GM12873 (cell line): ENCODE results near the gene USP24.

Experiments
- CTCF ChIP-seq: IDR thresholded peaks from 2 replicates; pipeline ENCODE4 v1.5.1; 2012; ENCODE audit warnings: low read depth, mild to moderate bottlenecking, moderate library complexity, low read length, control low read depth; ENCODE audit not compliant: insufficient read depth; ENCODE audit errors: missing control alignments

USP24 gene

DNA sequence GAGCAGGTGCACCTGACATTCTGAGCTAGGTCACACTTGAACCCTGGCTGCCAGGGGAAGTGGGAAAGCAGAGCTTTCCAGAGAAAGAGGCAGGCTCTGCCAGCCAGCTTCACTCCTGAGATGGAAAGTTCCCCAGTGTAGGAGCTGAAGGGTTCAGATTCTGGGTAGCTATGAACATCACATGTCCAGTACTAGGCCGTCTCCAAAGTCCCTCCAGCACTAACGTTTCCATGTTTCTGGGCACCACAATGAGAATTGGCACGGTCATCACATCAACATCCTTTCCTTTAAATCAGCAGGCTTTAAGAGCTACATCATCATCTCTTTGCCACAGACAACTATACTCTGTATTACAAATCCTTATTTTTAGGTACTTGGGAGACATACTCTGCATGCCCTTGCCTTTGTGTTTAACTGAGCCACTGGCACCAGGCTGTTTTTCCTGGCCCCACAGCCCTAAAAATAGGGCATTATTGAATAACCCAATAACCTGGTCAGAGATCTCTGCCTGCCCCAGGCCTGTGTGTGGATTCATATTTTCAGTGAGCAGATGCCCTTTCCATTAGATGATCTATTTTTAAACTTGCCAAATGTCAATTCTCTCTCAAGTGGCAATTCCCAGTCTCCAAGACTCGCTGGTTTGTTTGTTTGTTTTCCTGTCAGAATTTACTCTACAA lies 35.4 kb upstream of the USP24 start:
- TF ChIP-seq CTCF = no peak

DNA sequence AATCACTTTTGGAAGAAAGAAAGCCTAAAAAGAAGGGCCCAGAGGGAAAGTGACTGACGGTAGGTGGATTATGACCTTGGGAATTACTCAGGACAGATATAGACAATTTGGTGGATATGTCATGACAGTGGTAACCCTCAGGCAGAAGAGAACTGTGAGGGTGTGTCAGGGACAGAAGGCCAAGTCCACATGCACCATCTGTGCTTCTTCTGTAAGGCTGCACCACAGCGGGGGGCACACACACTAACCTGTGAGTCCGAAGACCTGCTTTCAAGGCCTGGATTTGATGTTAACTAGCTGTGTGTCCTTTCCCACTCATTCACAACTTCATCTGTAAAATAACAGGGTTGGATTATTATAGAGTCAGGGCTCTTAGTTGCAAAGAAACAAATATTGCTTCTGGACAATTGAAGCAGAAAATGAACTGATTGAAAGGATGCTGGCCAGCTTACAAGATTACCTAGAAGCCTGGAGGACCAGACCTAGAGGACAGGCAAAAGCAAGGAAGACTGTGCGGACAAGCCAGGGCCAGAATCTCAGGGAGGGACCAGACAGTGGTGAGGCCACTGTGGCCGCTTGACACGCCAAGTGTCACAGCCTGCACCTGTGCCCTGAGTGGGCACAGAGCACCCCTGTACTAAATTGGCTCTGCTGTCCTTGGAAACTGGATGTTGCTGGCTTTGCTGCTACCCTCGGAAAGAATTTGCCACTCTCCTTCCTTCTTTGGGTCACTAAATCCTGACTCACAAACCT lies 34.7 kb upstream of the USP24 start:
- TF ChIP-seq CTCF = no peak

GRCh38 chr1:55246896-55247295 lies 31.7 kb upstream of the USP24 start:
- no peak for TF ChIP-seq CTCF

GRCh38 chr1:55246331-55246730 lies 31.2 kb upstream of the USP24 start:
- TF ChIP-seq CTCF = no peak

- no peak for TF ChIP-seq CTCF
These were observed 30.6 kb upstream of the USP24 start for GRCh38 chr1:55245781-55246180.

DNA sequence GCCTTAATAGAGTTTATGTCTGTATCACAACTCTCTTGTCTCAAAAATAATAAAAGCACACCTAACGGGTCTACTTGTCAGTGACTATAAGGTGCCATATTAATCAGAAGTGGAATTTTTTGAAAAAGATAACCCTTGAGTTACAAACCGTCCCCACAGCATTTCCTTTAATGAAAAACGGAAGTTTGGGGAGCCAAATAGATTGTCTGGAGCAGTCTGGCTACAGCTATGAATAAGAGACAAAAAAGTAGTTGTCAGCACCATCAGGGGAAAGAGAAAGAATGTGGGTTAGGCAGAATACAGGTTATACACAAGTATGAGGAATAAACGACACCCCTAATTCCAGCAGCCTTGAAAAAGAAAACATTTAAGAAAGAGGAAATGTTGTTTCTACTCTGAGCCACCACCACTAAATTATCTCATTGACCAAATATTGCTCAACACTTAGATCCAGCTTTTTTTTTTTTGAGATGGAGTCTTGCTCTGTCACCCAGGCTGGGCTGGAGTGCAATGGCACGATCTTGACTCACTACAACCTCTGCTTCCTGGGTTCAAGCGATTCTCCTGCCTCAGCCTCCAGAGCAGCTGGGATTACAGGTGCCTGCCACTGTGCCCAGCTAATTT lies 29.4 kb upstream of the USP24 start:
- TF ChIP-seq CTCF = no peak

GRCh38 chr1:55243655-55244054 lies 28.5 kb upstream of the USP24 start:
- no peak for TF ChIP-seq CTCF
